HEK293 (cell line): ENCODE data around the gene KNG1.

ENCODE experiments used
- CTCF ChIA-PET: fragments of 350-600 bp; formaldehyde crosslinking; extraction: SDS; loops from one replicate; lab custom pipeline; 2021; ENCODE audit warnings: antibody characterized with exemption; lab: Yijun Ruan, JAX
- POLR2A ChIA-PET: fragments of 300-600 bp; formaldehyde crosslinking; extraction: SDS; loops from one replicate; lab custom pipeline; 2020; ENCODE audit warnings: antibody characterized with exemption, inconsistent platforms; lab: Yijun Ruan, JAX
- H3K27ac ChIP-seq: fragments of 200-500 bp; sonication (Bioruptor generic); 2 replicates; pipeline ENCODE4 v1.5.1; 2014; ENCODE audit warnings: low read depth, low read length, control low read depth, inconsistent platforms; ENCODE audit errors: extremely low read depth
- H3K36me3 ChIP-seq, 2 experiments: fragments of 200-500 bp in 1 of 2; sonication (Bioruptor generic) in 1 of 2; 1 replicate in 1 of 2; 2 replicates in 1 of 2; pipeline ENCODE4 v1.5.1; 2014 to 2017; ENCODE audit warnings: inconsistent platforms in 2 of 2, low read length in 2 of 2; ENCODE audit not compliant: control insufficient read depth in 2 of 2, insufficient read depth in 1 of 2
- H3K4me1 ChIP-seq: fragments of 200-500 bp; sonication (Bioruptor generic); 2 replicates; pipeline ENCODE4 v1.5.1; 2014; ENCODE audit warnings: mild to moderate bottlenecking, low read length, inconsistent platforms; ENCODE audit not compliant: control insufficient read depth, insufficient read depth
- H3K4me3 ChIP-seq: 2 replicates; pipeline ENCODE4 v1.5.1; 2011; ENCODE audit warnings: low read depth, mild to moderate bottlenecking, control low read depth, low read length, moderate library complexity
- H3K9me3 ChIP-seq: fragments of 200-500 bp; sonication (Bioruptor generic); 2 replicates; pipeline ENCODE4 v1.5.1; 2014; ENCODE audit warnings: low read depth, low read length, inconsistent platforms; ENCODE audit not compliant: control insufficient read depth, insufficient read depth
- CTCF ChIP-seq: fragments of 450-650 bp; formaldehyde crosslinking; IDR thresholded peaks from 2 replicates; pipeline ENCODE4 v1.5.1; 2016; ENCODE audit warnings: missing biosample characterization, missing genetic modification characterization
- GLI2 ChIP-seq: fragments of 450-650 bp; formaldehyde crosslinking; IDR thresholded peaks from 2 replicates; pipeline ENCODE4; 2017; ENCODE audit warnings: missing biosample characterization, missing genetic modification characterization, low read depth, borderline replicate concordance
- GLIS1 ChIP-seq: fragments of 450-650 bp; formaldehyde crosslinking; IDR thresholded peaks from 2 replicates; pipeline ENCODE4 v1.5.1; 2016; ENCODE audit warnings: missing biosample characterization, missing genetic modification characterization
- WT1 ChIP-seq: fragments of 450-650 bp; formaldehyde crosslinking; IDR thresholded peaks from 2 replicates; pipeline ENCODE4 v1.5.1; 2016; ENCODE audit warnings: missing biosample characterization, missing genetic modification characterization
- ZBTB17 ChIP-seq: fragments of 450-650 bp; formaldehyde crosslinking; IDR thresholded peaks from 2 replicates; pipeline ENCODE4 v1.5.1; 2016; ENCODE audit warnings: missing biosample characterization, missing genetic modification characterization
- ZBTB21 ChIP-seq: fragments of 450-650 bp; formaldehyde crosslinking; IDR thresholded peaks from 2 replicates; pipeline ENCODE4 v1.5.1; 2017; ENCODE audit warnings: missing biosample characterization, missing genetic modification characterization
- ZFP3 ChIP-seq: fragments of 450-650 bp; formaldehyde crosslinking; IDR thresholded peaks from 2 replicates; pipeline ENCODE4 v1.5.1; 2016; ENCODE audit warnings: low read depth, missing biosample characterization, missing genetic modification characterization
- ZNF146 ChIP-seq: fragments of 450-650 bp; formaldehyde crosslinking; IDR thresholded peaks from 2 replicates; pipeline ENCODE4 v1.5.1; 2016; ENCODE audit warnings: missing biosample characterization, missing genetic modification characterization
- ZNF155 ChIP-seq: fragments of 450-650 bp; formaldehyde crosslinking; IDR thresholded peaks from 2 replicates; pipeline ENCODE4 v1.5.1; 2016; ENCODE audit warnings: missing biosample characterization, missing genetic modification characterization
- ZNF175 ChIP-seq: fragments of 450-650 bp; formaldehyde crosslinking; IDR thresholded peaks from 2 replicates; pipeline ENCODE4 v1.5.1; 2016; ENCODE audit warnings: missing biosample characterization, missing genetic modification characterization
- ZNF18 ChIP-seq: fragments of 450-650 bp; formaldehyde crosslinking; IDR thresholded peaks from 2 replicates; pipeline ENCODE4 v1.5.1; 2016; ENCODE audit warnings: missing biosample characterization, missing genetic modification characterization
- ZNF223 ChIP-seq: fragments of 450-650 bp; formaldehyde crosslinking; IDR thresholded peaks from 2 replicates; pipeline ENCODE4 v1.5.1; 2016; ENCODE audit warnings: missing biosample characterization, missing genetic modification characterization
- ZNF324 ChIP-seq: fragments of 450-650 bp; formaldehyde crosslinking; IDR thresholded peaks from 2 replicates; pipeline ENCODE4 v1.5.1; 2016; ENCODE audit warnings: missing biosample characterization, missing genetic modification characterization
- ZNF391 ChIP-seq: fragments of 450-650 bp; formaldehyde crosslinking; IDR thresholded peaks from 2 replicates; pipeline ENCODE4 v1.5.1; 2016; ENCODE audit warnings: low read depth, missing biosample characterization, missing genetic modification characterization, borderline replicate concordance
- ZNF394 ChIP-seq: fragments of 450-650 bp; formaldehyde crosslinking; IDR thresholded peaks from 2 replicates; pipeline ENCODE4 v1.5.1; 2016; ENCODE audit warnings: missing biosample characterization, missing genetic modification characterization, mild to moderate bottlenecking, moderate library complexity, borderline replicate concordance
- ZNF426 ChIP-seq: fragments of 450-650 bp; formaldehyde crosslinking; IDR thresholded peaks from 2 replicates; pipeline ENCODE4 v1.5.1; 2017; ENCODE audit warnings: missing biosample characterization, missing genetic modification characterization, mild to moderate bottlenecking, inconsistent platforms, moderate library complexity
- ZNF449 ChIP-seq: fragments of 450-650 bp; formaldehyde crosslinking; IDR thresholded peaks from 2 replicates; pipeline ENCODE4 v1.5.1; 2017; ENCODE audit warnings: missing biosample characterization, mild to moderate bottlenecking, missing genetic modification characterization, moderate library complexity
- ZNF501 ChIP-seq: fragments of 450-650 bp; formaldehyde crosslinking; IDR thresholded peaks from 2 replicates; pipeline ENCODE4 v1.5.1; 2016; ENCODE audit warnings: missing biosample characterization, missing genetic modification characterization
- ZNF510 ChIP-seq: fragments of 450-650 bp; formaldehyde crosslinking; IDR thresholded peaks from 2 replicates; pipeline ENCODE4 v1.5.1; 2018; ENCODE audit warnings: mild to moderate bottlenecking, missing genetic modification characterization, missing biosample characterization; ENCODE audit not compliant: insufficient replicate concordance
- ZNF513 ChIP-seq: fragments of 450-650 bp; IDR thresholded peaks from 2 replicates; pipeline ENCODE4 v1.5.1; 2018; ENCODE audit warnings: missing biosample characterization, missing genetic modification characterization
- ZNF544 ChIP-seq: fragments of 450-650 bp; formaldehyde crosslinking; IDR thresholded peaks from 2 replicates; pipeline ENCODE4 v1.5.0; 2017; ENCODE audit warnings: missing biosample characterization, missing genetic modification characterization
- ZNF548 ChIP-seq: fragments of 450-650 bp; formaldehyde crosslinking; IDR thresholded peaks from 2 replicates; pipeline ENCODE4 v1.5.1; 2016; ENCODE audit warnings: missing biosample characterization, missing genetic modification characterization
- ZNF621 ChIP-seq: fragments of 450-650 bp; formaldehyde crosslinking; IDR thresholded peaks from 2 replicates; pipeline ENCODE4 v1.5.1; 2017; ENCODE audit warnings: missing biosample characterization, missing genetic modification characterization
- ZNF701 ChIP-seq: fragments of 450-650 bp; formaldehyde crosslinking; IDR thresholded peaks from 2 replicates; pipeline ENCODE4 v1.5.1; 2016; ENCODE audit warnings: missing biosample characterization, missing genetic modification characterization
- ZNF707 ChIP-seq: fragments of 450-650 bp; formaldehyde crosslinking; IDR thresholded peaks from 2 replicates; pipeline ENCODE4 v1.5.1; 2016; ENCODE audit warnings: missing biosample characterization, missing genetic modification characterization
- ZNF768 ChIP-seq: fragments of 450-650 bp; formaldehyde crosslinking; IDR thresholded peaks from 2 replicates; pipeline ENCODE4 v1.5.1; 2018; ENCODE audit warnings: missing biosample characterization, mild to moderate bottlenecking, missing genetic modification characterization
- ZNF791 ChIP-seq: fragments of 450-650 bp; formaldehyde crosslinking; IDR thresholded peaks from 2 replicates; pipeline ENCODE4 v1.5.1; 2016; ENCODE audit warnings: missing biosample characterization, missing genetic modification characterization
- ZSCAN18 ChIP-seq: fragments of 450-650 bp; formaldehyde crosslinking; IDR thresholded peaks from 2 replicates; pipeline ENCODE4 v1.5.1; 2016; ENCODE audit warnings: missing biosample characterization, missing genetic modification characterization
- ZSCAN23 ChIP-seq: fragments of 450-650 bp; formaldehyde crosslinking; IDR thresholded peaks from 2 replicates; pipeline ENCODE4 v1.5.1; 2016; ENCODE audit warnings: missing biosample characterization, missing genetic modification characterization
- ZXDB ChIP-seq: fragments of 450-650 bp; formaldehyde crosslinking; IDR thresholded peaks from 2 replicates; pipeline ENCODE4 v1.5.1; 2016; ENCODE audit warnings: missing biosample characterization, missing genetic modification characterization

Gene KNG1

GRCh38 chr3:186693843-186694242 lies 23.3 kb upstream of the KNG1 start:
- ChIA-PET POLR2A (no interaction called here), CTCF (interaction anchor here (0.6 kb wide), 1 partner anchor 369 kb away, joined by 5 read pairs; no protein-coding TSS in a partner anchor)
- Histone ChIP-seq H3K36me3 (no peaks in the 10 kb centered on the region), H3K9me3 (no peaks in the 10 kb centered on the region), H3K27ac (no peak overlapping the region), H3K4me3 (no peak overlapping the region), H3K4me1 (no peaks in the 10 kb centered on the region)
- TF ChIP-seq ZNF18 (tag by site-specific recombination) (no peak), WT1 (tag by site-specific recombination) (no peak), ZNF707 (tag by site-specific recombination) (no peak), ZNF501 (tag by site-specific recombination) (no peak), ZSCAN18 (tag by site-specific recombination) (no peak), ZNF791 (no peak), ZNF223 (tag by site-specific recombination) (no peak), GLIS1 (tag by site-specific recombination) (no peak), ZNF548 (tag by site-specific recombination) (no peak), ZXDB (tag by site-specific recombination) (no peak), ZNF394 (tag by site-specific recombination) (no peak), ZNF621 (no peak), ZSCAN23 (tag by site-specific recombination) (no peak), GLI2 (tag by site-specific recombination) (no peak), ZBTB21 (no peak), ZNF449 (tag by site-specific recombination) (no peak), ZNF701 (tag by site-specific recombination) (no peak)

- H3K4me3 ChIP-seq = no peak overlapping the region
- ChIA-PET POLR2A (no interaction called here), CTCF (no interaction called here)
Observed at GRCh38 chr3:186694288-186695032, 22.7 kb upstream of the KNG1 start.

More at GRCh38 chr3:186694288-186695032, 22.7 kb upstream of the KNG1 start:
- H3K27ac ChIP-seq = no peak overlapping the region
- no peaks in the 10 kb centered on the region for H3K9me3 ChIP-seq
- no peaks in the 10 kb centered on the region for H3K4me1 ChIP-seq
- TF ChIP-seq ZBTB17 = no peak
- no peak for TF ChIP-seq ZNF175
- no peak for TF ChIP-seq ZNF510 (tag by site-specific recombination)
- no peak for TF ChIP-seq ZNF391 (tag by site-specific recombination)
- no peak for TF ChIP-seq ZNF324 (tag by site-specific recombination)
- no peak for TF ChIP-seq WT1 (tag by site-specific recombination)
- no peak for TF ChIP-seq ZNF768 (tag by site-specific recombination)
- no peak for TF ChIP-seq ZNF426 (tag by site-specific recombination)
- no peak for TF ChIP-seq ZNF155 (tag by site-specific recombination)
- TF ChIP-seq CTCF (tag by site-specific recombination) = no peak
- TF ChIP-seq ZNF513 = no peak
- TF ChIP-seq ZFP3 (tag by site-specific recombination) = no peak
- TF ChIP-seq ZNF146 (tag by site-specific recombination) = no peak
- no peak for TF ChIP-seq ZNF544 (tag by site-specific recombination)
- no peaks in the 10 kb centered on the region for H3K36me3 ChIP-seq
